ENCODE data around the gene SPARCL1.

DNA sequence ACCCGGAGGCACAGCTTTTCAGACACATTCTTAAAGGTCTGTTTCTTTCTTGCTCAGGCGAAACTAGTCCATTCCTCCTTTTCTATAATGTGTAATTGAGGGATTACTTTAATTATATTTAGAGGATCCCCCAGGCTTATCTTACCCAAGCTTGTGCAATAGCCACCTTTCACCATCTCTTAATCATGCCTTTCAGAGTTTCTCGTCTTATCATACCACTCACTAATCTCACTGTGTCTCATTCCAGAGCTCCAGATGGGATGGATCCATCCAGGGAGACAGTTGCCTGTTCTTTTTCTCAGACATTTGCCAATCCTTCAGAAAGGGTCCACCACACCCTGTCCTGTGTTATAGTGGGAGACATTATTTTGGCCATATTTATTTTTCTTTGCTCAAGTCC is 12.5 kb downstream of the SPARCL1 start:
- TF ChIP-seq, protein P1, sequence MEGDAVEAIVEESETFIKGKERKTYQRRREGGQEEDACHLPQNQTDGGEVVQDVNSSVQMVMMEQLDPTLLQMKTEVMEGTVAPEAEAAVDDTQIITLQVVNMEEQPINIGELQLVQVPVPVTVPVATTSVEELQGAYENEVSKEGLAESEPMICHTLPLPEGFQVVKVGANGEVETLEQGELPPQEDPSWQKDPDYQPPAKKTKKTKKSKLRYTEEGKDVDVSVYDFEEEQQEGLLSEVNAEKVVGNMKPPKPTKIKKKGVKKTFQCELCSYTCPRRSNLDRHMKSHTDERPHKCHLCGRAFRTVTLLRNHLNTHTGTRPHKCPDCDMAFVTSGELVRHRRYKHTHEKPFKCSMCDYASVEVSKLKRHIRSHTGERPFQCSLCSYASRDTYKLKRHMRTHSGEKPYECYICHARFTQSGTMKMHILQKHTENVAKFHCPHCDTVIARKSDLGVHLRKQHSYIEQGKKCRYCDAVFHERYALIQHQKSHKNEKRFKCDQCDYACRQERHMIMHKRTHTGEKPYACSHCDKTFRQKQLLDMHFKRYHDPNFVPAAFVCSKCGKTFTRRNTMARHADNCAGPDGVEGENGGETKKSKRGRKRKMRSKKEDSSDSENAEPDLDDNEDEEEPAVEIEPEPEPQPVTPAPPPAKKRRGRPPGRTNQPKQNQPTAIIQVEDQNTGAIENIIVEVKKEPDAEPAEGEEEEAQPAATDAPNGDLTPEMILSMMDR (conservative IDR thresholded peaks at IDR 0.05 in 1 of 2, IDR thresholded peaks at IDR 0.05 in 1 of 2; ENCODE audit: low read depth in 1 of 2, low read length in 2 of 2), result no peak
- no peak for TF ChIP-seq EZH2 (IDR thresholded peaks at IDR 0.05; ENCODE audit: low read length, missing control alignments)
